ENCODE results near the gene ELAVL4. TPM values are rescaled to one million over a fixed set of nuclear protein-coding genes. Genes with fewer than 3 reads are reported as not detected.

Gene ELAVL4
- total and polyA plus RNA-seq, 11 donors = 0.08 to 0.37 (median 0.32) TPM; not detected in 8

DNA sequence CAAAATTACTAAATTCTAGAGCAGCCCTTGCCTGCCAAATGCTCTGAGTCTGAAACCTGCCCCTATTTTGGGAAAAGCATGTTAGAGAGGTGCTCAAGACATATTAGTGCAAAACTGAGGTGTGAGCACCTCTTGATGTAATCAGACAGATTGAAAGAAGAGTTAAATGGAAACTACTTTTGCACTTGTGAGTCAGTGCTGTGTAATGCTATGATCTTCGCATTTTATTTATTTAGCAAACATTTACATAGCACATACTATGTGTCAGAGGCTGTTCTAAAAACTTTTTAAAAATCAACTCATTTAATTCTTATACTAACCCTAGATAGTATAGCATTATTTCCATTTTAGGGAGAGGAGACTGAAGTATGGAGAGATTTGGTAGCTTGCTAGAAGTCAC lies 138.1 kb downstream of the ELAVL4 start:
- 81 to 92% (median 85%) methylated on average over 1 of the region's 1 CpG for WGBS, 4 donors
- TF ChIP-seq, protein P1, sequence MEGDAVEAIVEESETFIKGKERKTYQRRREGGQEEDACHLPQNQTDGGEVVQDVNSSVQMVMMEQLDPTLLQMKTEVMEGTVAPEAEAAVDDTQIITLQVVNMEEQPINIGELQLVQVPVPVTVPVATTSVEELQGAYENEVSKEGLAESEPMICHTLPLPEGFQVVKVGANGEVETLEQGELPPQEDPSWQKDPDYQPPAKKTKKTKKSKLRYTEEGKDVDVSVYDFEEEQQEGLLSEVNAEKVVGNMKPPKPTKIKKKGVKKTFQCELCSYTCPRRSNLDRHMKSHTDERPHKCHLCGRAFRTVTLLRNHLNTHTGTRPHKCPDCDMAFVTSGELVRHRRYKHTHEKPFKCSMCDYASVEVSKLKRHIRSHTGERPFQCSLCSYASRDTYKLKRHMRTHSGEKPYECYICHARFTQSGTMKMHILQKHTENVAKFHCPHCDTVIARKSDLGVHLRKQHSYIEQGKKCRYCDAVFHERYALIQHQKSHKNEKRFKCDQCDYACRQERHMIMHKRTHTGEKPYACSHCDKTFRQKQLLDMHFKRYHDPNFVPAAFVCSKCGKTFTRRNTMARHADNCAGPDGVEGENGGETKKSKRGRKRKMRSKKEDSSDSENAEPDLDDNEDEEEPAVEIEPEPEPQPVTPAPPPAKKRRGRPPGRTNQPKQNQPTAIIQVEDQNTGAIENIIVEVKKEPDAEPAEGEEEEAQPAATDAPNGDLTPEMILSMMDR (IDR thresholded peaks at IDR 0.05) = no peak
- TF ChIP-seq POLR2A (IDR thresholded peaks at IDR 0.05) = no peak
- no peak for DNase-seq
- no peaks in the 10 kb centered on the region for H3K4me1 ChIP-seq
- ATAC-seq = no peak
- H3K27me3 ChIP-seq = peaks cover 0 to 16% (median 5%) of the 10 kb centered on the region in 9 donors
- intact Hi-C loops (cut with DNase I) = no loop called here
- H3K27ac ChIP-seq = no peak overlapping the region
- peaks cover 0 to under 1% (median 0%) of the 10 kb centered on the region in 12 donors for H3K9me3 ChIP-seq
- no peak overlapping the region for H3K4me3 ChIP-seq
- H3K36me3 ChIP-seq = no peaks in the 10 kb centered on the region

DNA sequence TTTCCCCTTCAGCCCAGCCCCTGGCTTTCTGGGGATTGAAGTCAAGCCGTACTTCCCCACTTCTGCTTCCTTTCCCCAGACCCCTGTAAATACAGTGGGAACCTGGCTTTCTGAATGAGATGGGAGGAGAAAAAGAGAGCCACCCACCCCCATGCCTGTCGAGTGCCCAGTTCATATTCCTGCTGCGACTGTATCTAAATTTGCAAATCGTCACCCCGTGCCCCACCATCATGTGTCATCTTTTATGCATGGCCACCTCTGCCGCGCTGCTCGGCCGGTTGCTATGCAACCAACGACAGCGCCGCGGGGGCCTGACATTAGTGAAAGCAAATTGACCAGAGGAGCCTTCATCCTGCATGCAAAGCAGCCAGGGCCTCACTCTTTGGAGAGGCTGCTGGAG lies 143.0 kb downstream of the ELAVL4 start:
- no peak for ATAC-seq
- Histone ChIP-seq H3K9me3 (no peaks in the 10 kb centered on the region), H3K27me3 (peaks cover 0 to 31% (median 5%) of the 10 kb centered on the region in 9 donors), H3K4me3 (no peak overlapping the region), H3K4me1 (no peaks in the 10 kb centered on the region), H3K27ac (no peak overlapping the region), H3K36me3 (no peaks in the 10 kb centered on the region)
- DNase-seq = no peak
- 3 to 13% (median 4%) methylated on average over 5 to 13 of the region's 13 CpGs for WGBS, 4 donors
- intact Hi-C loops (cut with DNase I) = no loop called here
- TF ChIP-seq POLR2A (IDR thresholded peaks at IDR 0.05) = no peak
- TF ChIP-seq, protein P1 (IDR thresholded peaks at IDR 0.05) = no peak

DNA sequence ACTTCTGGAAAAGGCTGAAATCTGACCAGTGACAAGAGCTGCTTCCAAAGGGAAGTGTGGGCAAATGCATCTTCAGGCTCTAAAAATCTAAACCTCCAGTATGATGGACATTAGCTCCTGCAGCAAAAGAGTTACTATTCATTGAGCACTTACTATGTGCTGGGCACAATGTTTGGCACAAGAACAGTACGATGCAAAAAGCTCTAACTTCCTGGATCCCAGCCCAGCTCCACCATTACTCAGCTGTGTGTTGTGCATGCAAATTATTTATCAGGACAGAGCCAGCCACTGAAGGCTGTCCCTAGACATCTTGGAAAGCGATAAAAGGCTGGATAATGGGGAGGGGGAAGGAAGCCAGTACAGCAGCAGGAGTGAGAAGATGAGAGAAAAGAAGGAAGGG lies 143.5 kb downstream of the ELAVL4 start:
- Histone ChIP-seq H3K9me3 (no peaks in the 10 kb centered on the region), H3K27ac (no peak overlapping the region), H3K4me3 (no peak overlapping the region), H3K27me3 (peaks cover 0 to 31% (median 5%) of the 10 kb centered on the region in 9 donors), H3K4me1 (no peaks in the 10 kb centered on the region), H3K36me3 (no peaks in the 10 kb centered on the region)
- no peak for DNase-seq
- TF ChIP-seq, protein P1 (IDR thresholded peaks at IDR 0.05) = no peak
- TF ChIP-seq POLR2A (IDR thresholded peaks at IDR 0.05) = no peak
- intact Hi-C loops (cut with DNase I) = no loop called here
- WGBS, 4 donors = 52 to 60% (median 56%) methylated on average over 2 of the region's 2 CpGs
- no peak for ATAC-seq

Other genes starting within 250 kb of the ELAVL4 start
- gene AGBL4, start 85.0 kb upstream of the ELAVL4 start, total RNA-seq = 1 to 10 TPM in 2 of 9 donors, under 1 TPM in 6, not detected in 1; 0.40 to 1.4 (median 0.54) TPM
- gene AGBL4, start 85.0 kb upstream of the ELAVL4 start, polyA plus RNA-seq = not detected